ENCODE measurements around the gene NFKBIB. TPM values are rescaled to one million over a fixed set of nuclear protein-coding genes. Genes with fewer than 3 reads are reported as not detected.

NFKBIB gene
- total and polyA plus RNA-seq, 2 of the 13 experiments (the other 11 are each of a cell fraction or from before 2014, with no cell fraction given): 8.6 to 14.9 TPM

DNA sequence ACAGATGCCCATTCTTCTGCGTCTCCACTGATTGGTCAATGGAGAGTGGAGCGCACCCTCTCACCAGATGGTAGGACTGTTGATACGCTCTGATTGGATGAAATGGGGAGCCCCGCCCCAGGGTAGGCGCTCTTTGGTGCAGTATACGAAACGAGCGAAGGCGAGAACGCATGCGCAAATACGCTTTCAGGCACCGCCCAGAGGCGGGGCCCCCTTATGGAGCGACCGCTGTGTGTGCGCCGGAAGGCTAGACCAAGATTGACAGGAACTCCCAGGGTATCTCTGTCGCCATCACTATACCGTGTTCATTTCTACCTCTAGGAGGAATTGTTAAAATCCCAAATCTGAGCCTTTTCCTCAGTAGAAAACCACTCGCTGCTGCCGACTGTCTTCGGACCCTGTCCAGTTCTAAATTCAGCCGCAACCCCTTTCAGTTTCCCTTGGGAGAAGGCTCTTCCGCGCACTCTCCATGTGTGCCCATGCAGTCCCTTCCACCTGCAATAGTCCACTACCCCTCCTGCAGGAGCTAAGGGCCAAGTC is 49.3 kb upstream of the NFKBIB start (continued):
- TF ChIP-seq, protein P1, sequence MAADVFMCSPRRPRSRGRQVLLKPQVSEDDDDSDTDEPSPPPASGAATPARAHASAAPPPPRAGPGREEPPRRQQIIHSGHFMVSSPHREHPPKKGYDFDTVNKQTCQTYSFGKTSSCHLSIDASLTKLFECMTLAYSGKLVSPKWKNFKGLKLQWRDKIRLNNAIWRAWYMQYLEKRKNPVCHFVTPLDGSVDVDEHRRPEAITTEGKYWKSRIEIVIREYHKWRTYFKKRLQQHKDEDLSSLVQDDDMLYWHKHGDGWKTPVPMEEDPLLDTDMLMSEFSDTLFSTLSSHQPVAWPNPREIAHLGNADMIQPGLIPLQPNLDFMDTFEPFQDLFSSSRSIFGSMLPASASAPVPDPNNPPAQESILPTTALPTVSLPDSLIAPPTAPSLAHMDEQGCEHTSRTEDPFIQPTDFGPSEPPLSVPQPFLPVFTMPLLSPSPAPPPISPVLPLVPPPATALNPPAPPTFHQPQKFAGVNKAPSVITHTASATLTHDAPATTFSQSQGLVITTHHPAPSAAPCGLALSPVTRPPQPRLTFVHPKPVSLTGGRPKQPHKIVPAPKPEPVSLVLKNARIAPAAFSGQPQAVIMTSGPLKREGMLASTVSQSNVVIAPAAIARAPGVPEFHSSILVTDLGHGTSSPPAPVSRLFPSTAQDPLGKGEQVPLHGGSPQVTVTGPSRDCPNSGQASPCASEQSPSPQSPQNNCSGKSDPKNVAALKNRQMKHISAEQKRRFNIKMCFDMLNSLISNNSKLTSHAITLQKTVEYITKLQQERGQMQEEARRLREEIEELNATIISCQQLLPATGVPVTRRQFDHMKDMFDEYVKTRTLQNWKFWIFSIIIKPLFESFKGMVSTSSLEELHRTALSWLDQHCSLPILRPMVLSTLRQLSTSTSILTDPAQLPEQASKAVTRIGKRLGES (CRISPR knock-in tag; IDR thresholded peaks at IDR 0.05; ENCODE audit: borderline replicate concordance): no peak
- TF ChIP-seq GATA4 (IDR thresholded peaks at IDR 0.05; ENCODE audit: borderline replicate concordance, low read depth) (no peak), ZNF230 (CRISPR knock-in tag; IDR thresholded peaks at IDR 0.05) (no peak), FOSL2 (CRISPR knock-in tag; IDR thresholded peaks at IDR 0.05) (no peak), ZNF780A (CRISPR knock-in tag; IDR thresholded peaks at IDR 0.05) (no peak), SMAD9 (CRISPR knock-in tag; IDR thresholded peaks at IDR 0.05) (no peak), TARDBP (CRISPR knock-in tag; IDR thresholded peaks at IDR 0.05) (peak; percentile 37), GABPB1 (CRISPR knock-in tag; IDR thresholded peaks at IDR 0.05) (no peak), PITX1 (CRISPR knock-in tag; IDR thresholded peaks at IDR 0.05) (no peak), ZNF468 (CRISPR knock-in tag; IDR thresholded peaks at IDR 0.05) (no peak), ZNF326 (CRISPR knock-in tag; IDR thresholded peaks at IDR 0.05; ENCODE audit: borderline replicate concordance) (no peak), TBP (CRISPR knock-in tag; IDR thresholded peaks at IDR 0.05) (no peak), ARNTL (CRISPR knock-in tag; IDR thresholded peaks at IDR 0.05) (no peak), FOXK1 (CRISPR knock-in tag; IDR thresholded peaks at IDR 0.05; ENCODE audit: borderline replicate concordance, low read depth) (no peak; the same call in 1 of the 2 replicates), ZSCAN12 (CRISPR knock-in tag; IDR thresholded peaks at IDR 0.05) (no peak), GABPA (IDR thresholded peaks at IDR 0.05; ENCODE audit: low read depth, low read length) (no peak), GABPA (CRISPR knock-in tag; IDR thresholded peaks at IDR 0.05; ENCODE audit: low read depth) (peak; percentile 70; the same call in 1 of the 2 replicates), ZNF724P (CRISPR knock-in tag; IDR thresholded peaks at IDR 0.05; ENCODE audit: borderline replicate concordance) (no peak), ZNF44 (CRISPR knock-in tag; IDR thresholded peaks at IDR 0.05) (no peak; the same call in 1 of the 2 replicates), FOXC1 (CRISPR knock-in tag; IDR thresholded peaks at IDR 0.05; ENCODE audit: borderline replicate concordance) (0 out of 2 replicates have a peak, but pooled peaks have one; percentile 36), ZNF124 (CRISPR knock-in tag; IDR thresholded peaks at IDR 0.05) (no peak), MEIS1 (CRISPR knock-in tag; IDR thresholded peaks at IDR 0.05; ENCODE audit: borderline replicate concordance) (no peak)
- TF ChIP-seq, protein P2, sequence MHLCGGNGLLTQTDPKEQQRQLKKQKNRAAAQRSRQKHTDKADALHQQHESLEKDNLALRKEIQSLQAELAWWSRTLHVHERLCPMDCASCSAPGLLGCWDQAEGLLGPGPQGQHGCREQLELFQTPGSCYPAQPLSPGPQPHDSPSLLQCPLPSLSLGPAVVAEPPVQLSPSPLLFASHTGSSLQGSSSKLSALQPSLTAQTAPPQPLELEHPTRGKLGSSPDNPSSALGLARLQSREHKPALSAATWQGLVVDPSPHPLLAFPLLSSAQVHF (CRISPR knock-in tag; IDR thresholded peaks at IDR 0.05): no peak
- TF ChIP-seq, protein P3, sequence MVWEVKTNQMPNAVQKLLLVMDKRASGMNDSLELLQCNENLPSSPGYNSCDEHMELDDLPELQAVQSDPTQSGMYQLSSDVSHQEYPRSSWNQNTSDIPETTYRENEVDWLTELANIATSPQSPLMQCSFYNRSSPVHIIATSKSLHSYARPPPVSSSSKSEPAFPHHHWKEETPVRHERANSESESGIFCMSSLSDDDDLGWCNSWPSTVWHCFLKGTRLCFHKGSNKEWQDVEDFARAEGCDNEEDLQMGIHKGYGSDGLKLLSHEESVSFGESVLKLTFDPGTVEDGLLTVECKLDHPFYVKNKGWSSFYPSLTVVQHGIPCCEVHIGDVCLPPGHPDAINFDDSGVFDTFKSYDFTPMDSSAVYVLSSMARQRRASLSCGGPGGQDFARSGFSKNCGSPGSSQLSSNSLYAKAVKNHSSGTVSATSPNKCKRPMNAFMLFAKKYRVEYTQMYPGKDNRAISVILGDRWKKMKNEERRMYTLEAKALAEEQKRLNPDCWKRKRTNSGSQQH (CRISPR knock-in tag; IDR thresholded peaks at IDR 0.05; ENCODE audit: low read depth): no peak
- TF ChIP-seq, protein P4, sequence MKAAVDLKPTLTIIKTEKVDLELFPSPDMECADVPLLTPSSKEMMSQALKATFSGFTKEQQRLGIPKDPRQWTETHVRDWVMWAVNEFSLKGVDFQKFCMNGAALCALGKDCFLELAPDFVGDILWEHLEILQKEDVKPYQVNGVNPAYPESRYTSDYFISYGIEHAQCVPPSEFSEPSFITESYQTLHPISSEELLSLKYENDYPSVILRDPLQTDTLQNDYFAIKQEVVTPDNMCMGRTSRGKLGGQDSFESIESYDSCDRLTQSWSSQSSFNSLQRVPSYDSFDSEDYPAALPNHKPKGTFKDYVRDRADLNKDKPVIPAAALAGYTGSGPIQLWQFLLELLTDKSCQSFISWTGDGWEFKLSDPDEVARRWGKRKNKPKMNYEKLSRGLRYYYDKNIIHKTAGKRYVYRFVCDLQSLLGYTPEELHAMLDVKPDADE (CRISPR knock-in tag; IDR thresholded peaks at IDR 0.05): no peak
- TF ChIP-seq, protein P5, sequence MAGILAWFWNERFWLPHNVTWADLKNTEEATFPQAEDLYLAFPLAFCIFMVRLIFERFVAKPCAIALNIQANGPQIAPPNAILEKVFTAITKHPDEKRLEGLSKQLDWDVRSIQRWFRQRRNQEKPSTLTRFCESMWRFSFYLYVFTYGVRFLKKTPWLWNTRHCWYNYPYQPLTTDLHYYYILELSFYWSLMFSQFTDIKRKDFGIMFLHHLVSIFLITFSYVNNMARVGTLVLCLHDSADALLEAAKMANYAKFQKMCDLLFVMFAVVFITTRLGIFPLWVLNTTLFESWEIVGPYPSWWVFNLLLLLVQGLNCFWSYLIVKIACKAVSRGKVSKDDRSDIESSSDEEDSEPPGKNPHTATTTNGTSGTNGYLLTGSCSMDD (CRISPR knock-in tag; IDR thresholded peaks at IDR 0.05): no peak
